ENCODE data around the gene DOCK7.
A peak's percentile ranks its signal among the peaks of the same experiment; 100 is the strongest.
"Not testable (repeated sequence)": the region's sequence is repeated elsewhere in the genome, so short reads cannot be mapped to it uniquely, and the experiment has no call there.

DOCK7 gene

DNA sequence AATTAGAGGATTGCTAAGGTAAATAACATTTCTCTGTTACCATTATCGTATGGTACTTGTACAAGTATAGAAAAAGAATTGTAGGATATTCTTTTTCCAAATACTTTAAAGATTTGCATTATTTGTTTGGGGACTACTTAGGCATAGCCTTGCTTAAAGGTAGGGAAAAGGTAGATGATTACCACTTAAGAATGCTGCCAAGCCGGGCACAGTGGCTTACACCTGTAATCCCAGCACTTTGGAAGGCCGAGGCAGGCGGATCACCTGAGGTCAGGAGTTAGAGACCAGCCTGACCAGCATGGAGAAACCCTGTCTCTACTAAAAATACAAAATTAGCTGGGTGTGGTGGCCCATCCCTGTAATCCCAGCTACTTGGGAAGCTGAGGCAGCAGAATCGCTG is 10.0 kb upstream of the DOCK7 start:
- DNase-seq, result not testable (repeated sequence)

DNA sequence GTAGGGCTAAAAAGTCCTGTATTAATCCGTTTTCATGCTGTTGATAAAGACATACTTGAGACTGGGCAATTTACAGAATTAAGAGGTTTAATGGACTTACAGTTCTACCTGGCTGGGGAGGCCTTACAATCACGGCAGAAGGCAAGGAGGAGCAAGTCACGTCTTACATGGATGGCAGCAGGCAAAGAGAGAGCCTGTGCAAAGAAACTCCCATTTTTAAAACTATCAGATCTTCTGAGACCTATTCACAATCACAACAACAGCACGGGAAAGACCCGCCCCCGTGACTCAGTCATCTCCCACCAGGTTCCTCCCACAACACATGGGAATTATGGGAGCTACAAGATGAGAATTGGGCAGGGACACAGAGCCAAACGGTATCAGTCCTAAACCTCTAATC is 6.3 kb upstream of the DOCK7 start:
- not testable (repeated sequence) for DNase-seq

DNA sequence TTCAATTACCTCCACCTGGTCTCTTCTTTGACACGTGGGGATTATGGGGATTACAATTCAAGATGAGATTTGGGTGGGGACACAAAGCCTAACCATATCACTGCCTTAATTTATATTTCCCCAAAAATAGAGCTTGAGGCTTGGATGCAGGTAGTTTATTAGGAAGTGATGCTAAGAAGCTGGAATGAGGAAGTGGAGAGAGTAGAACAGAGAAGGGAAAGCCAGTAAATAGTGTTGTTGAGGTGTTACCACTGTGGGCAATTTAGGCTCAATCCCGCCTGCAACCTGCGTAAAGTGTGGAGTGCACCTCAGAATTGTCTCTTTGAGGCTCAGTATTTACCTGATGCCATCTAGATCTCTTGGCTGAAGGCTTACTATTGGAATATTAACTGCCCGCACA is 4.9 kb upstream of the DOCK7 start:
- no peak for DNase-seq

- DNase-seq, result peak in 13 of 56 donors; percentile 2 to 47 (median 24)
Observed at GRCh38 chr1:62691062-62691844, 3.1 kb upstream of the DOCK7 start.

DNA sequence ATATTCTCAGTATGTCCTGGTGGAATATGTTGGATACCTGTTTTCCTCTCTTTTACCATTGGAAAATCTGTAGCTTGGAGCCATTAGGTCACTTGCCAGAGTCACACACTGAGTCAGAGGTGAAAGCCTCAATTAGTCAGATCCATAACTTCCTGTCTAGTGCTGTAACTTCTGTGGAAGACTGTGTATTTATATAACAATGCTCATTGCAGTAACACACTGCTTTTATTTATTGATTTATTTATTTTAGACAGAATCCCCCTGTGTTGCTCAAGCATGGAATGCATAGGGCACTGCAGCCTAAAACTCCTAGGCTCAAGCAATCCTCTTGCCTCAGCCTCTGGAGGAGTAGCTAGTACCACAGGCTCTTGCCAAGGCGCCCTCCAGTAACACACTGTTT is 1.3 kb upstream of the DOCK7 start:
- no peak for DNase-seq

- DNase-seq, result peak in 2 of 56 donors; percentile 21 to 28
Observed at GRCh38 chr1:62688687-62689085, 500 bp upstream of the DOCK7 start.

- peak in 23 of 56 donors; percentile 7 to 56 (median 31) for DNase-seq
Observed at GRCh38 chr1:62687421-62687902, 724 bp downstream of the DOCK7 start.

GRCh38 chr1:62686822-62687221 is 1.4 kb downstream of the DOCK7 start:
- DNase-seq, result no peak

GRCh38 chr1:62685431-62685859 is 2.7 kb downstream of the DOCK7 start:
- DNase-seq, result no peak

DNA sequence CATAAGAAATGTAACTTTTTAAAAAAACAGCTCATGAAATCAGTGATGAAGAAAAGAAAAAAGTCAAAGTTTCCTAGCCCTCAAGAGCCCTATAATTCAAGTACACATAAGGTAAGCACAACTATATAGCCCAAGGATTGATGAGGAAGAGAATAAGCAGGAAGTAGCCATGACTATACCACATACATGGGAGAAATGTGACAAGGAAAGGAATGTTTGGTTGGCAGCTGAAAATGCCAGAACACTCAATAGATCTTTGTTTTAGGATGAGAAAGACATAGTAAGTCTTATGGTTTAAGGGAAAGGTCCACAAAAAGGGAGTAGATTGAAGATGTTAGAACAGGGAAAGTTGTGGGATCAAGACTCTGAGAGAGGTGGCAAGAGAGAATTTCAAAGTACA is 5.7 kb downstream of the DOCK7 start:
- DNase-seq, result no peak

DNA sequence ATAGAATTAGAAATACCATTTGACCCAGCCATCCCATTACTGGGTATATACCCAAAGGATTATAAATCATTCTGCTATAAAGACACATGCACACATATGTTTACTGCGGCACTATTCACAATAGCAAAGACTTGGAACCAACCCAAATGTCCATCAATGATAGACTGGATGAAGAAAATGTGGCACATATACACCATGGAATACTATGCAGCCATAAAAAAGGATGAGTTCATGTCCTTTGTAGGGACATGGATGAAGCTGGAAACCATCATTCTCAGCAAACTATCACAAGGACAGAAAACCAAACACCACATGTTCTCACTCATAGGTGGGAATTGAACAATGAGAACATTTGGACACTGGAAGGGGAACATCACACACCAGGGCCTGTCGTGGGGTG is 7.2 kb downstream of the DOCK7 start:
- not testable (repeated sequence) for DNase-seq

- DNase-seq, result not testable (repeated sequence)
Observed at GRCh38 chr1:62677822-62678221, 10.4 kb downstream of the DOCK7 start.

- no peak for DNase-seq
Observed at GRCh38 chr1:62676611-62677356, 11.4 kb downstream of the DOCK7 start.

DNA sequence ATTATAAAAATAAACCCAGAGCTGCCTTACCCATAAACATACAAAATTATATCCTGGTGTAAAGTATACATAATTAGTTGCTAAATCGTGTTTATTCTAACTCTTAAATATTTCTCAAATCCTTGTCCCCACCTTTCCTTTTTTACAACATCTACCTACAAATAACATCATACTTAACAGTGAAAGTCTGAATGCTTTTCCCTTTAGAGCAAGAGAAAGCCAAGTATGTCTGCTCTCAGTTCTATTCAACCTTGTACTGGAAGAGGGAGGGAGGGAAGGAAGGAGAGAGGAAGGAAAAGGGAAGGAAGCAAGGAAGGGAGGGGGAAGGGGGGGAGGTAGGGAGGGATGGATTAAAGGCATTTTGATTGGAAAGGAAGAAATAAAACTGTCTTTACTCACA is 14.6 kb downstream of the DOCK7 start:
- no peak for DNase-seq

GRCh38 chr1:62672029-62672428 is 16.2 kb downstream of the DOCK7 start:
- no peak for DNase-seq

DNA sequence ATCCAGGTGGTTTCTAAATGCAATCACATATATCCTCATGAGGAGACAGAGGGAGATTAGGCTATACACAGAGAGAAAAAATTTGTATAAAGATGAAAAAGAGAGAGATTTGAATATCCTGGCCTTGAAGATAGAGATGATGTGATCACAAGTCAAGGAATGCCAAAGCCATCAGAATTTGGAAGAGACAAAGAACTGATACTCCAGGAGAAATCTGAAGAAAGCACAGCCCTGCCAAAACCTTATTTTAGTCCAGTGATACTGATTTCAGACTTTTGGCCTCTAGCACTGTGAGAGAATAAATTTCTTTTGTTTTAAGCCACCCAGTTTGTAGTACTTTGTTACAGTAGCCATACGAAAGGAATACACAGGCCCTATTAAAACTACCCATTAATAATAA is 33.4 kb downstream of the DOCK7 start:
- DNase-seq, result no peak

GRCh38 chr1:62652387-62652786 is 35.8 kb downstream of the DOCK7 start:
- no peak for DNase-seq

GRCh38 chr1:62643283-62643682 is 44.9 kb downstream of the DOCK7 start:
- DNase-seq, result no peak

DNA sequence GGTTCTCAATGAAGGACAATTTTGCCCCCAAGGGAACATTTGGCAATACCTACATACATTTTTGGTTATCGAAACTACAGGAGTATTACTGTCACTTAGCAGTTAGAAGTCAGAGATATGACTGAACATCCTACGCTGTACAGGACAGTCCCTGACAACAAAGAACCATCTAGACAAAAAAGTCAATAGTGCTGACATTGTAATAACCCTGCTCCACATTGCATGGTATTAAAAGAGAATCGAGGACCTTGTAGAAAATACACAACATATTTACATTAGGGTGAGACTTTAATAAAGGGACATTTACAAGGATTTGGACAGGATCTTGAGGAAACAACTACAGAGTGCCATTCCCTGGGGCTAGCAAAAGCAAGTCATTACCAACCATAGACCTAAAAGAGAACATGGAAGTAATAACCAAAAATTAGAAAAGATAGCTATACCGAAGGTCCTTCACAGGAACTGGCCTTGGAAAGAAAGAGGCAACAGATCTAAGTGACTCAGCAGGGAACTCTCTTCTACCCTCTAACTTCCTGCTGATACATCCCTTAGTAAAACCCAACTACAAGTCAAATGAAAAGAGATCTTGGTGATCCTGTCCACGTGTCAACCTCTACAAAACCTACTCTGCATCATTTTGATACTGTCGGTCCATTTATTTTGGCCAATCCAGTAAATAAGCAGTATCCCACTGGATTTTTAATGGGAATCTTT is 50.6 kb downstream of the DOCK7 start:
- no peak for DNase-seq

- no peak for DNase-seq
Observed at GRCh38 chr1:62628506-62628905, 59.7 kb downstream of the DOCK7 start.

DNA sequence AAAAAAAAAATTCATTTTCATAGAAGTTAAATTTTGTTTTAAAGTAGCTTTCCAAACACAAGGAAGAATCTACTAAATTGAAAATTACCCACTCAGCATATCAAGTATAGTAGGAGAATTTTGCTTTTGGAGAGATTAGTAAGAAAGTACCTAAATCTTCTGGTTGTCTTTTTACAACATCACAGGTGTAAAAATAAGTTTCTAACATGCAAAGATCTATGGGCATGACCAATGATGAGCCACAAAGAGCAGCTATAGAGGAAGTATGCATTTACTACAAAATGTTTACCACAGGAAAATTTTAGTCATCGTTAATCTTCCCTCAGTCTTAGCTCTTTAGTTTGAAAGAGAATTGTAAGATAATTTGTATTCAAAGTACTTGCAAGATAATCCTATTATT is 62.8 kb downstream of the DOCK7 start:
- DNase-seq, result no peak

GRCh38 chr1:62621907-62622306 is 66.3 kb downstream of the DOCK7 start:
- no peak for DNase-seq

Measured in amygdala (tissue), 56 donors.